Liver (tissue), 9 donors: ENCODE data around the gene SNCA. TPM values are rescaled to one million over a fixed set of nuclear protein-coding genes. Genes with fewer than 3 reads are reported as not detected.

ENCODE experiments used
- DNase-seq: peaks from one replicate; pipeline ENCODE4 v3.0.0-alpha.2; 2017; ENCODE audit warnings: low spot score
- H3K27ac ChIP-seq, 2 donors: one replicate each; pipeline ENCODE4 v1.7.0; 2013; ENCODE audit warnings: inconsistent platforms in 2 of 2, low read length in 2 of 2, control low read depth in 1 of 2, low read depth in 1 of 2, mild to moderate bottlenecking in 1 of 2
- H3K27me3 ChIP-seq, 4 donors: one replicate each; pipeline versions ENCODE4 v1.6.1 to v1.7.0; 2013; ENCODE audit warnings: low read length in 3 of 4, inconsistent platforms in 1 of 4, mild to moderate bottlenecking in 1 of 4, moderate library complexity in 1 of 4; ENCODE audit not compliant: control insufficient read depth in 4 of 4, insufficient read depth in 4 of 4
- H3K36me3 ChIP-seq, 4 donors: one replicate each; pipeline versions ENCODE4 v1.6.1 to v1.7.0; 2013; ENCODE audit warnings: low read length in 3 of 4, mild to moderate bottlenecking in 3 of 4, low read depth in 1 of 4, moderate library complexity in 1 of 4; ENCODE audit not compliant: control insufficient read depth in 4 of 4, insufficient read depth in 3 of 4
- H3K4me1 ChIP-seq, 4 donors: one replicate each; pipeline versions ENCODE4 v1.6.1 to v1.7.0; 2013; ENCODE audit warnings: low read length in 3 of 4, mild to moderate bottlenecking in 3 of 4, moderate library complexity in 1 of 4; ENCODE audit not compliant: control insufficient read depth in 4 of 4, insufficient read depth in 4 of 4
- H3K4me3 ChIP-seq, 3 donors: one replicate each; pipeline versions ENCODE4 v1.6.1 to v1.7.0; 2013; ENCODE audit warnings: low read length in 3 of 3, control low read depth in 1 of 3, low read depth in 1 of 3, mild to moderate bottlenecking in 1 of 3
- H3K9ac ChIP-seq, 2 donors: one replicate each; pipeline ENCODE4 v1.7.0; 2013; ENCODE audit warnings: low read length in 2 of 2, mild to moderate bottlenecking in 2 of 2, moderate library complexity in 2 of 2, control low read depth in 1 of 2, low read depth in 1 of 2
- H3K9me3 ChIP-seq, 4 donors: one replicate each; pipeline versions ENCODE4 v1.6.1 to v1.7.0; 2013; ENCODE audit warnings: low read length in 3 of 4; ENCODE audit not compliant: control insufficient read depth in 4 of 4
- ATF3 ChIP-seq: IDR thresholded peaks from 2 replicates; pipeline ENCODE4 v1.6.1; 2016; ENCODE audit warnings: antibody characterized with exemption
- EGR1 ChIP-seq, 2 donors: IDR thresholded peaks; 2 replicates each; pipeline ENCODE4 v1.6.1; 2016 to 2018; ENCODE audit warnings: antibody characterized with exemption in 2 of 2, low read depth in 2 of 2
- FOXA2 ChIP-seq: IDR thresholded peaks from 2 replicates; pipeline ENCODE4 v1.6.1; 2016; ENCODE audit warnings: antibody characterized with exemption
- GABPA ChIP-seq, 2 donors: IDR thresholded peaks in 1 of 2; conservative IDR thresholded peaks in 1 of 2; 2 replicates each; pipeline ENCODE4 v1.6.1; 2016; ENCODE audit warnings: antibody characterized with exemption in 2 of 2, mild to moderate bottlenecking in 1 of 2, moderate library complexity in 1 of 2
- HNF4A ChIP-seq, 2 donors: conservative IDR thresholded peaks; 2 replicates each; pipeline ENCODE4 v1.6.1; 2016; ENCODE audit warnings: antibody characterized with exemption in 2 of 2, mild to moderate bottlenecking in 2 of 2
- HNF4G ChIP-seq: IDR thresholded peaks from 2 replicates; pipeline ENCODE4 v1.6.1; 2016; ENCODE audit warnings: antibody characterized with exemption
- JUND ChIP-seq, 2 donors: IDR thresholded peaks; 2 replicates each; pipeline ENCODE4 v1.6.1; 2016; ENCODE audit warnings: antibody characterized with exemption in 2 of 2
- NR2F2 ChIP-seq: IDR thresholded peaks from 2 replicates; pipeline ENCODE4 v1.6.1; 2016; ENCODE audit warnings: antibody characterized with exemption
- RAD21 ChIP-seq, 2 donors: IDR thresholded peaks; 2 replicates each; pipeline ENCODE4 v1.6.1; 2016; ENCODE audit warnings: antibody characterized with exemption in 2 of 2, mild to moderate bottlenecking in 2 of 2
- RXRA ChIP-seq, 2 donors: IDR thresholded peaks; 2 replicates each; pipeline ENCODE4 v1.6.1; 2017 to 2018; ENCODE audit warnings: antibody characterized with exemption in 2 of 2, mild to moderate bottlenecking in 1 of 2
- SP1 ChIP-seq: IDR thresholded peaks from 2 replicates; pipeline ENCODE4 v1.6.1; 2018; ENCODE audit warnings: antibody characterized with exemption, mild to moderate bottlenecking
- TAF1 ChIP-seq: conservative IDR thresholded peaks from 2 replicates; pipeline ENCODE4 v1.6.1; 2016; ENCODE audit warnings: antibody characterized with exemption, mild to moderate bottlenecking
- YY1 ChIP-seq: IDR thresholded peaks from 2 replicates; pipeline ENCODE4 v1.6.1; 2016; ENCODE audit warnings: antibody characterized with exemption, mild to moderate bottlenecking
- ZBTB33 ChIP-seq: IDR thresholded peaks from 2 replicates; pipeline ENCODE4 v1.6.1; 2016; ENCODE audit warnings: antibody characterized with exemption
- WGBS: extraction: QIAGEN DNeasy Blood & Tissue Kit; methylation state at CpG from one replicate; pipeline ENCODE4 v1.1.7; 2013; 5-methylcytosine and 5-hydroxymethylcytosine counted together
- polyA plus RNA-seq, 2 donors: library from polyadenylated mRNA; stranded (reverse) in 1 of 2; unstranded in 1 of 2; fragments of 200-250 nt in 1 of 2; fragments of >200 nt in 1 of 2; fragmentation: Nextera tagmentation in 1 of 2; extraction: Ambion mirVana in 1 of 2; gene quantifications; one replicate each; pipeline versions ENCODE4 v1.2.1 to v1.2.3, GENCODE V29; 2013 to 2015
- total RNA-seq, 2 donors: library from RNA; depleted of rRNA; stranded (reverse); fragments of >200 nt; gene quantifications; one replicate each; pipeline ENCODE4 v1.2.3, GENCODE V29; 2014
- TF ChIP-seq, protein P1 (sequence below): IDR thresholded peaks from 2 replicates; pipeline ENCODE4 v1.6.1; 2016; ENCODE audit warnings: antibody characterized with exemption, mild to moderate bottlenecking
- TF ChIP-seq, protein P2 (sequence below): IDR thresholded peaks from 2 replicates; pipeline ENCODE4 v1.6.1; 2016; ENCODE audit warnings: antibody characterized with exemption
- donor health status: healthy.
- donor health status: healthy.
- donor health status: healthy.
- donor health status: healthy.
- donor health status: healthy.

Gene SNCA
- total and polyA plus RNA-seq, 4 donors = 0.44 to 292 (median 0.70) TPM

- peaks cover 0 to 8% (median 4%) of the 10 kb centered on the region in 4 donors for H3K27me3 ChIP-seq
- peak overlapping the region in 1 of 3 donors; percentile 51 for H3K4me3 ChIP-seq
- H3K27ac ChIP-seq = no peak overlapping the region
- H3K4me1 ChIP-seq = peaks cover 0 to 8% (median 5%) of the 10 kb centered on the region in 4 donors
- H3K9ac ChIP-seq = no peak overlapping the region
- DNase-seq = no peak
- TF ChIP-seq SP1 = no peak
- no peak for TF ChIP-seq RAD21 (IDR thresholded peaks at IDR 0.05)
- TF ChIP-seq ATF3 = no peak
- no peak for TF ChIP-seq YY1
- no peak for TF ChIP-seq EGR1 (IDR thresholded peaks at IDR 0.05; ENCODE audit: low read depth in 2 of 2)
- no peak for TF ChIP-seq FOXA2
- TF ChIP-seq JUND (IDR thresholded peaks at IDR 0.05) = no peak
- no peak for TF ChIP-seq ZBTB33
- no peak for TF ChIP-seq GABPA (IDR thresholded peaks at IDR 0.05 in 1 of 2, conservative IDR thresholded peaks at IDR 0.05 in 1 of 2)
- no peak for TF ChIP-seq HNF4A (conservative IDR thresholded peaks at IDR 0.05)
- TF ChIP-seq HNF4G = no peak
- TF ChIP-seq RXRA (IDR thresholded peaks at IDR 0.05) = no peak
- TF ChIP-seq TAF1 = no peak
- TF ChIP-seq, protein P1, sequence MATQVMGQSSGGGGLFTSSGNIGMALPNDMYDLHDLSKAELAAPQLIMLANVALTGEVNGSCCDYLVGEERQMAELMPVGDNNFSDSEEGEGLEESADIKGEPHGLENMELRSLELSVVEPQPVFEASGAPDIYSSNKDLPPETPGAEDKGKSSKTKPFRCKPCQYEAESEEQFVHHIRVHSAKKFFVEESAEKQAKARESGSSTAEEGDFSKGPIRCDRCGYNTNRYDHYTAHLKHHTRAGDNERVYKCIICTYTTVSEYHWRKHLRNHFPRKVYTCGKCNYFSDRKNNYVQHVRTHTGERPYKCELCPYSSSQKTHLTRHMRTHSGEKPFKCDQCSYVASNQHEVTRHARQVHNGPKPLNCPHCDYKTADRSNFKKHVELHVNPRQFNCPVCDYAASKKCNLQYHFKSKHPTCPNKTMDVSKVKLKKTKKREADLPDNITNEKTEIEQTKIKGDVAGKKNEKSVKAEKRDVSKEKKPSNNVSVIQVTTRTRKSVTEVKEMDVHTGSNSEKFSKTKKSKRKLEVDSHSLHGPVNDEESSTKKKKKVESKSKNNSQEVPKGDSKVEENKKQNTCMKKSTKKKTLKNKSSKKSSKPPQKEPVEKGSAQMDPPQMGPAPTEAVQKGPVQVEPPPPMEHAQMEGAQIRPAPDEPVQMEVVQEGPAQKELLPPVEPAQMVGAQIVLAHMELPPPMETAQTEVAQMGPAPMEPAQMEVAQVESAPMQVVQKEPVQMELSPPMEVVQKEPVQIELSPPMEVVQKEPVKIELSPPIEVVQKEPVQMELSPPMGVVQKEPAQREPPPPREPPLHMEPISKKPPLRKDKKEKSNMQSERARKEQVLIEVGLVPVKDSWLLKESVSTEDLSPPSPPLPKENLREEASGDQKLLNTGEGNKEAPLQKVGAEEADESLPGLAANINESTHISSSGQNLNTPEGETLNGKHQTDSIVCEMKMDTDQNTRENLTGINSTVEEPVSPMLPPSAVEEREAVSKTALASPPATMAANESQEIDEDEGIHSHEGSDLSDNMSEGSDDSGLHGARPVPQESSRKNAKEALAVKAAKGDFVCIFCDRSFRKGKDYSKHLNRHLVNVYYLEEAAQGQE = no peak
- H3K9me3 ChIP-seq = no peaks in the 10 kb centered on the region
- 4% methylated on average over 8 of the region's 8 CpGs for WGBS
- H3K36me3 ChIP-seq = no peaks in the 10 kb centered on the region
Measured at GRCh38 chr4:89837993-89838390, 1.0 kb upstream of the SNCA start.

DNA sequence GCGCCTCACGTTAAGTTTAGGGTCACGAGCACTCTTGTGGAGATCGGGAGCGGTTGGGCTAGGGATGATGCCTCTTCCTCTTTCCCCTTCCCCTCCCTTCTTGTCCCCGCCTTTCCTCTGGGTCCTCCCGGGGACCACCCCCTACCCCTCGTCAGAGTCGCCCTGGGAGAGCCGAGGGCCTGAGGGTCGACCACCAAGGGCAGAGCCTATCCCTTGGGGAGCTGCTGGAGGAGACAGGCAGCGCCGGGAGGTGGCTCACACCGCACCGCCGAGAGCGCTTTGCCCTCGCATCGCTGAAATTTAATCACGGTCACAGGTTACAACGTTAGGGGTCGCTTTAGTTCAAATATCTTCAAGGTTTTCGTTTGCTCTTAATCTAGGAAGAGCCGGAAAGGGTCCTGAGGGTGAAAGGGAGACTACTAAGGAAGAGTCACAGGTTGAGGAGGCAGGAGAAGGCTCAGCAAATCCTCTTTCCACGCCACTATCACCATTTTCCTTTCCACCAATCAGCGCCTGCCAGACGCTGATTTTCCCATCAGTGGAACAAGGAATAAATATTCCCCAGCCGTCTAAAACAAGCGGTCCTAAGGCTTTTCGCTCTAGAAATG is 528 bp upstream of the SNCA start:
- WGBS = 2% methylated on average over 30 of the region's 30 CpGs
- peak overlapping the region; percentile 30 to 60 (median 51) for H3K4me3 ChIP-seq
- no peaks in the 10 kb centered on the region for H3K36me3 ChIP-seq
- TF ChIP-seq JUND (IDR thresholded peaks at IDR 0.05) (no peak), RAD21 (IDR thresholded peaks at IDR 0.05) (no peak), GABPA (IDR thresholded peaks at IDR 0.05 in 1 of 2, conservative IDR thresholded peaks at IDR 0.05 in 1 of 2) (no peak), ZBTB33 (no peak), HNF4A (conservative IDR thresholded peaks at IDR 0.05) (no peak), EGR1 (IDR thresholded peaks at IDR 0.05; ENCODE audit: low read depth in 2 of 2) (no peak), ATF3 (no peak), YY1 (no peak), SP1 (no peak), FOXA2 (no peak), TAF1 (no peak), RXRA (IDR thresholded peaks at IDR 0.05) (no peak), NR2F2 (no peak)
- TF ChIP-seq, protein P2, sequence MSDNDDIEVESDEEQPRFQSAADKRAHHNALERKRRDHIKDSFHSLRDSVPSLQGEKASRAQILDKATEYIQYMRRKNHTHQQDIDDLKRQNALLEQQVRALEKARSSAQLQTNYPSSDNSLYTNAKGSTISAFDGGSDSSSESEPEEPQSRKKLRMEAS = no peak
- peak; percentile 60 for DNase-seq
- peaks cover 0 to 8% (median 4%) of the 10 kb centered on the region in 4 donors for H3K27me3 ChIP-seq
- H3K4me1 ChIP-seq = peaks cover 0 to 8% (median 5%) of the 10 kb centered on the region in 4 donors
- H3K9ac ChIP-seq = no peak overlapping the region
- H3K9me3 ChIP-seq = no peaks in the 10 kb centered on the region
- no peak overlapping the region for H3K27ac ChIP-seq
